ENCODE results near the gene HMGA1.
"Not testable (repeated sequence)": the region's sequence is repeated elsewhere in the genome, so short reads cannot be mapped to it uniquely, and the experiment has no call there.

DNA sequence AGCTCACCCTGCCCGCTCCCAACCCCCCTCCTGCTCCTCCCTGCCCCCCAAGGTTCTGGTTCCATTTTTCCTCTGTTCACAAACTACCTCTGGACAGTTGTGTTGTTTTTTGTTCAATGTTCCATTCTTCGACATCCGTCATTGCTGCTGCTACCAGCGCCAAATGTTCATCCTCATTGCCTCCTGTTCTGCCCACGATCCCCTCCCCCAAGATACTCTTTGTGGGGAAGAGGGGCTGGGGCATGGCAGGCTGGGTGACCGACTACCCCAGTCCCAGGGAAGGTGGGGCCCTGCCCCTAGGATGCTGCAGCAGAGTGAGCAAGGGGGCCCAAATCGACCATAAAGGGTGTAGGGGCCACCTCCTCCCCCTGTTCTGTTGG, 9.1 kb downstream of the HMGA1 start:
- TF ChIP-seq, protein P1, sequence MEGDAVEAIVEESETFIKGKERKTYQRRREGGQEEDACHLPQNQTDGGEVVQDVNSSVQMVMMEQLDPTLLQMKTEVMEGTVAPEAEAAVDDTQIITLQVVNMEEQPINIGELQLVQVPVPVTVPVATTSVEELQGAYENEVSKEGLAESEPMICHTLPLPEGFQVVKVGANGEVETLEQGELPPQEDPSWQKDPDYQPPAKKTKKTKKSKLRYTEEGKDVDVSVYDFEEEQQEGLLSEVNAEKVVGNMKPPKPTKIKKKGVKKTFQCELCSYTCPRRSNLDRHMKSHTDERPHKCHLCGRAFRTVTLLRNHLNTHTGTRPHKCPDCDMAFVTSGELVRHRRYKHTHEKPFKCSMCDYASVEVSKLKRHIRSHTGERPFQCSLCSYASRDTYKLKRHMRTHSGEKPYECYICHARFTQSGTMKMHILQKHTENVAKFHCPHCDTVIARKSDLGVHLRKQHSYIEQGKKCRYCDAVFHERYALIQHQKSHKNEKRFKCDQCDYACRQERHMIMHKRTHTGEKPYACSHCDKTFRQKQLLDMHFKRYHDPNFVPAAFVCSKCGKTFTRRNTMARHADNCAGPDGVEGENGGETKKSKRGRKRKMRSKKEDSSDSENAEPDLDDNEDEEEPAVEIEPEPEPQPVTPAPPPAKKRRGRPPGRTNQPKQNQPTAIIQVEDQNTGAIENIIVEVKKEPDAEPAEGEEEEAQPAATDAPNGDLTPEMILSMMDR (IDR thresholded peaks at IDR 0.05), result not testable (repeated sequence)
- TF ChIP-seq POLR2A (IDR thresholded peaks at IDR 0.05), result not testable (repeated sequence)
